ENCODE measurements around the gene CFAP69. TPM values are rescaled to one million over a fixed set of nuclear protein-coding genes. Genes with fewer than 3 reads are reported as not detected.
A peak's percentile ranks its signal among the peaks of the same experiment; 100 is the strongest.

The CFAP69 gene
- total RNA-seq, 5 donors from 2014 or later (not counting 1 experiment from before 2014, with no cell fraction given), result 0.20 to 0.64 (median 0.41) TPM; not detected in 1

DNA sequence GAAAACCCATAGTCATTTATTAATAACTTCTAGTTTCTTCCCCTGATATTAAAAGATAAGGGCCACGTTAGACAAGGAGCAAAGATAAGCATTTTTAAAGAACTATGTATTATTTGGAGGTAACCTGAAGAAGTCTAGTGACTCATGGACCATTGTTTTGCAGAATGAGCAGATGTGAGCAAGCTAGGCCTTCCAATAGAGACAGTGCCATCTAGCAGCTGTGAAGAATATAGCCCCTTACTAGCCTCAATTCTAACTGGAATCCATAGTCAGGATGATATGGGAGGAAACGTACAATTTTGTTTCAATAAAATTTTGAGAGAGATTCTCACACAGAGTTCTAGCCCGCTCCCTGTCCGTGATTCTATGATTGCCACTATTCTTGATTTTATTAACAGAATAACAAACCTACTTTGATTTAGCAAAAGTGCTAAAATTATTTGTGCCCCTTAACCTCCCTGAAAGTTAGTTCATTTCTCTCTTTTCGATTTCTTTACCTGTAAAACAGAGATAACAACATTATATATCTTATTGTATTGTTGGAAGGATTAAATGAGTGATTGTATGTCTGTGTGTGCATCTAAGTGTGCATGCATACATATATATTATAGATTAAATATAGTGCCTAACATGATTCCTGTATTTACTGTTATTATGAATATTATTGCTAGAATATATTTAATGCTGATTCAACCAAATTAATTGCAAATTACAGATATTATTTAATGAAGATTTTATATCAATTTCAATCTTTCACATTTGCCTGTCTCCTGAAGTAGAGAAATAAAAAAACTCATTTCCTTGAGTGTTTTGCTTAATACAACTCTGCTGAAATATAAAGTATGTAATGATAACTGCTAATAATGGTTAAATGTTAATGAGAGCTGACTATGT lies 53.4 kb downstream of the CFAP69 start:
- no CpG with 5 or more reads among the region's 5 CpGs for WGBS (ENCODE audit: insufficient coverage)
- Histone ChIP-seq H3K9me3 (no peaks in the 10 kb centered on the region), H3K27me3 (replicated peaks in 1 of 2; ENCODE audit: control insufficient read depth in 2 of 2, extremely low read depth in 1 of 2, insufficient read depth in 2 of 2, low read length in 1 of 2) (peaks cover 0 to 2% of the 10 kb centered on the region in 2 experiments), H3K4me3 (ENCODE audit: control insufficient read depth in 1 of 2, extremely low read depth in 1 of 2, low read length in 1 of 2) (no peak overlapping the region), H3K36me3 (ENCODE audit: control insufficient read depth in 2 of 2, extremely low read depth in 1 of 2, insufficient read depth in 1 of 2, low read length in 1 of 2) (no peaks in the 10 kb centered on the region), H3K4me1 (ENCODE audit: control insufficient read depth in 1 of 2, extremely low read depth in 1 of 2, insufficient read depth in 2 of 2, low read length in 2 of 2) (no peaks in the 10 kb centered on the region), H3K27ac (ENCODE audit: low read length) (no peak overlapping the region)
- Mint-ChIP-seq H3K4me1 (no peaks in the 10 kb centered on the region), H3K27me3 (peaks cover 0 to 3% of the 10 kb centered on the region in 2 donors), H3K9me3 (peaks cover 0 to 3% (median 3%) of the 10 kb centered on the region in 3 donors), H3K36me3 (no peaks in the 10 kb centered on the region), H3K4me3 (no peak overlapping the region), H3K27ac (no peak overlapping the region)
- ATAC-seq (replicated peaks in 1 of 4) (peak; percentile 49 to 62 (median 53)), DNase-seq (peak in 1 of 35 experiments; percentile 24)
- ChIA-PET POLR2A (no interaction called here), CTCF (interaction anchor here (1.1 to 1.4 kb wide), 2 partner anchors 13 to 51 kb away, joined by 3 to 4 read pairs; no protein-coding TSS in a partner anchor)

DNA sequence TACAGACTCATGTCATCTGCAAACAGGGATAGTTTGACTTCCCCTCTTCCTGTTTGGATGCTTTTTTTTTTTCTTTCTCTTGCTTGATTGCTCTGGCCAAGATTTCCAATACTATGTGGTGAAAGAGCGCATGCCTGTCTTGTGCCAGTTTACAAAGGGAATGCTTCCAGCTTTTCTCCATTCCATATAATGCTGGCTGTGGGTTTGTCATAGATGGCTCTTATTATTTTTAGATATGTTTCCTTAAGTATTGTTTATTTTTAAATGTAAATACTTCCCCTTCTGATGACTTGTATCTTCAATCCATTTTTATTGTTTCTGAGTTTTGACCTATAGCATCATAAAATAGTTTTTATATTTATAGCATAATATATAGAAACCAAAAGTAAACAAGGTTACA lies 58.3 kb downstream of the CFAP69 start:
- H3K4me3 ChIP-seq (ENCODE audit: control insufficient read depth in 1 of 2, extremely low read depth in 1 of 2, low read length in 1 of 2), result no peak overlapping the region
- ChIA-PET POLR2A (no interaction called here), CTCF (no interaction called here)
- WGBS (ENCODE audit: insufficient coverage), result no CpG with 5 or more reads among the region's 1 CpG
- no peaks in the 10 kb centered on the region for H3K36me3 Mint-ChIP-seq
- peaks cover 0 to 4% of the 10 kb centered on the region in 2 donors for H3K27me3 Mint-ChIP-seq
- H3K27ac ChIP-seq (ENCODE audit: low read length), result no peak overlapping the region
- H3K4me3 Mint-ChIP-seq, result no peak overlapping the region
- no peaks in the 10 kb centered on the region for H3K27me3 ChIP-seq (replicated peaks in 1 of 2; ENCODE audit: control insufficient read depth in 2 of 2, extremely low read depth in 1 of 2, insufficient read depth in 2 of 2, low read length in 1 of 2)
- no peaks in the 10 kb centered on the region for H3K9me3 Mint-ChIP-seq
- H3K4me1 ChIP-seq (ENCODE audit: control insufficient read depth in 1 of 2, extremely low read depth in 1 of 2, insufficient read depth in 2 of 2, low read length in 2 of 2), result no peaks in the 10 kb centered on the region
- DNase-seq (no peak), ATAC-seq (replicated peaks in 1 of 4) (no peak)
- H3K27ac Mint-ChIP-seq, result no peak overlapping the region
- no peaks in the 10 kb centered on the region for H3K4me1 Mint-ChIP-seq
- no peaks in the 10 kb centered on the region for H3K36me3 ChIP-seq (ENCODE audit: control insufficient read depth in 2 of 2, extremely low read depth in 1 of 2, insufficient read depth in 1 of 2, low read length in 1 of 2)
- H3K9me3 ChIP-seq, result no peaks in the 10 kb centered on the region

GRCh38 chr7:90309872-90310271 lies 64.9 kb downstream of the CFAP69 start:
- Mint-ChIP-seq H3K27ac (no peak overlapping the region), H3K4me1 (no peaks in the 10 kb centered on the region), H3K9me3 (no peaks in the 10 kb centered on the region), H3K36me3 (no peaks in the 10 kb centered on the region), H3K4me3 (no peak overlapping the region), H3K27me3 (peaks cover 5 to 16% of the 10 kb centered on the region in 2 donors)
- ChIA-PET CTCF (no interaction called here), POLR2A (no interaction called here)
- no peaks in the 10 kb centered on the region for H3K4me1 ChIP-seq (ENCODE audit: control insufficient read depth in 1 of 2, extremely low read depth in 1 of 2, insufficient read depth in 2 of 2, low read length in 2 of 2)
- H3K27ac ChIP-seq (ENCODE audit: low read length), result no peak overlapping the region
- H3K9me3 ChIP-seq, result no peaks in the 10 kb centered on the region
- DNase-seq, result no peak
- no peak overlapping the region for H3K4me3 ChIP-seq (ENCODE audit: control insufficient read depth in 1 of 2, extremely low read depth in 1 of 2, low read length in 1 of 2)
- no peak for ATAC-seq (replicated peaks in 1 of 4)
- peaks cover 0 to 3% of the 10 kb centered on the region in 2 experiments for H3K27me3 ChIP-seq (replicated peaks in 1 of 2; ENCODE audit: control insufficient read depth in 2 of 2, extremely low read depth in 1 of 2, insufficient read depth in 2 of 2, low read length in 1 of 2)
- no CpG with 5 or more reads among the region's 5 CpGs for WGBS (ENCODE audit: insufficient coverage)
- H3K36me3 ChIP-seq (ENCODE audit: control insufficient read depth in 2 of 2, extremely low read depth in 1 of 2, insufficient read depth in 1 of 2, low read length in 1 of 2), result no peaks in the 10 kb centered on the region

DNA sequence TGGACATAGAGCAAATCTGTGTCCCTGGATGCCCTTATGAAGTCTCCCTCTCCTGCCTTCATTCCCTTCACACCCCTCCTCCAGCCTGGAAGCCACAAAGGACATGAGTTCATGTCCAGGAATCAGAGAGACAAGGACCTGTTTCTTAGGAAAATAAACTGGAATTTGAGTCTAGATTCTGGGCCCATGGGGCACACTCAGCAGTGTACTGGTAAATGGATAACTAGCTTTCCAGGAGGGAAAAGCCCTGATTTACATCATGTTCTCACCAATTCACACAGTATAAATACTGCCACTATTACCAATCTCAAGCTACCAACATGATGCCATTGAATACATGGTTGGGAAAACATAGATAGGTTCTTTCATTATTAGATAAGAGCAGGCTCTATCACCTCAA lies 66.2 kb downstream of the CFAP69 start:
- Histone ChIP-seq H3K9me3 (no peaks in the 10 kb centered on the region), H3K4me3 (ENCODE audit: control insufficient read depth in 1 of 2, extremely low read depth in 1 of 2, low read length in 1 of 2) (no peak overlapping the region), H3K4me1 (ENCODE audit: control insufficient read depth in 1 of 2, extremely low read depth in 1 of 2, insufficient read depth in 2 of 2, low read length in 2 of 2) (no peaks in the 10 kb centered on the region), H3K36me3 (ENCODE audit: control insufficient read depth in 2 of 2, extremely low read depth in 1 of 2, insufficient read depth in 1 of 2, low read length in 1 of 2) (no peaks in the 10 kb centered on the region), H3K27me3 (replicated peaks in 1 of 2; ENCODE audit: control insufficient read depth in 2 of 2, extremely low read depth in 1 of 2, insufficient read depth in 2 of 2, low read length in 1 of 2) (peaks cover 0 to 3% of the 10 kb centered on the region in 2 experiments), H3K27ac (ENCODE audit: low read length) (no peak overlapping the region)
- no peaks in the 10 kb centered on the region for H3K36me3 Mint-ChIP-seq
- peaks cover 9 to 21% of the 10 kb centered on the region in 2 donors for H3K27me3 Mint-ChIP-seq
- POLR2A ChIA-PET, result no interaction called here
- H3K9me3 Mint-ChIP-seq, result no peaks in the 10 kb centered on the region
- ATAC-seq (replicated peaks in 1 of 4) (no peak), DNase-seq (no peak)
- H3K4me3 Mint-ChIP-seq, result no peak overlapping the region
- no peaks in the 10 kb centered on the region for H3K4me1 Mint-ChIP-seq
- CTCF ChIA-PET, result interaction anchor here (0.5 to 1.3 kb wide), 3 partner anchors 12 to 116 kb away, joined by 3 to 4 read pairs (median 4); no protein-coding TSS in a partner anchor
- H3K27ac Mint-ChIP-seq, result no peak overlapping the region

DNA sequence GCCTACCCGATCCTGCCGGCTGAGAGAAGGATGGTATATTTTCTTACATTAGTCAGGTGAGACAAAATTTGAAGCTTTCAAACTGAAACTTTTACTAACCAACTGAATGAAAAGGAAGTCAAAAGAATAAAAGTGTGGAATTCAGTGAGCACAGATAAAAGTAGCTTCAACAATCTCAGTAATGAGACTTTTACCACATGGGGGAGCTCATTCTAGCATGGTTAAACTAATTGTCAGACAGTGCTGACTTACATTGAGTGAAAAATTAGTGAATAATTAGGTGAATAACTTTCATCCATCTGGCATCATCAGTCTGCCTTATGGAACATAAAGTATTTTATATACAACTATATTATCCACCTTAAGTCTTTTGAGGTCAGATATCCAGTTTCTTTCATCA lies 67.8 kb downstream of the CFAP69 start:
- Mint-ChIP-seq H3K27me3 (peaks cover 21 to 24% of the 10 kb centered on the region in 2 donors), H3K4me1 (no peaks in the 10 kb centered on the region), H3K4me3 (no peak overlapping the region), H3K27ac (no peak overlapping the region), H3K9me3 (no peaks in the 10 kb centered on the region), H3K36me3 (no peaks in the 10 kb centered on the region)
- H3K4me3 ChIP-seq (ENCODE audit: control insufficient read depth in 1 of 2, extremely low read depth in 1 of 2, low read length in 1 of 2), result no peak overlapping the region
- POLR2A ChIA-PET, result no interaction called here
- H3K36me3 ChIP-seq (ENCODE audit: control insufficient read depth in 2 of 2, extremely low read depth in 1 of 2, insufficient read depth in 1 of 2, low read length in 1 of 2), result no peaks in the 10 kb centered on the region
- H3K27ac ChIP-seq (ENCODE audit: low read length), result no peak overlapping the region
- ATAC-seq (replicated peaks in 1 of 4) (no peak), DNase-seq (peak in 1 of 35 experiments; percentile 29)
- WGBS (ENCODE audit: insufficient coverage), result no CpG with 5 or more reads among the region's 2 CpGs
- H3K9me3 ChIP-seq, result no peaks in the 10 kb centered on the region
- no peaks in the 10 kb centered on the region for H3K4me1 ChIP-seq (ENCODE audit: control insufficient read depth in 1 of 2, extremely low read depth in 1 of 2, insufficient read depth in 2 of 2, low read length in 2 of 2)
- peaks cover 0 to 3% of the 10 kb centered on the region in 2 experiments for H3K27me3 ChIP-seq (replicated peaks in 1 of 2; ENCODE audit: control insufficient read depth in 2 of 2, extremely low read depth in 1 of 2, insufficient read depth in 2 of 2, low read length in 1 of 2)
- CTCF ChIA-PET, result interaction anchor here (0.8 to 2.7 kb wide), 9 partner anchors 19 to 159 kb away, joined by 3 to 22 read pairs (median 3); no protein-coding TSS in a partner anchor

GRCh38 chr7:90313907-90314306 lies 68.9 kb downstream of the CFAP69 start:
- H3K36me3 Mint-ChIP-seq, result no peaks in the 10 kb centered on the region
- H3K27ac ChIP-seq (ENCODE audit: low read length), result no peak overlapping the region
- H3K27ac Mint-ChIP-seq, result no peak overlapping the region
- CTCF ChIA-PET, result interaction anchor here (0.7 to 2.7 kb wide), 4 partner anchors 13 to 1894 kb away, joined by 3 to 22 read pairs (median 4); no protein-coding TSS in a partner anchor
- no peaks in the 10 kb centered on the region for H3K4me1 Mint-ChIP-seq
- H3K36me3 ChIP-seq (ENCODE audit: control insufficient read depth in 2 of 2, extremely low read depth in 1 of 2, insufficient read depth in 1 of 2, low read length in 1 of 2), result no peaks in the 10 kb centered on the region
- no peaks in the 10 kb centered on the region for H3K9me3 Mint-ChIP-seq
- no peak overlapping the region for H3K4me3 Mint-ChIP-seq
- H3K27me3 ChIP-seq (replicated peaks in 1 of 2; ENCODE audit: control insufficient read depth in 2 of 2, extremely low read depth in 1 of 2, insufficient read depth in 2 of 2, low read length in 1 of 2), result peaks cover 0 to 3% of the 10 kb centered on the region in 2 experiments
- H3K27me3 Mint-ChIP-seq, result peaks cover 25 to 29% of the 10 kb centered on the region in 2 donors
- 100% methylated on average over 1 of the region's 4 CpGs for WGBS (ENCODE audit: insufficient coverage)
- POLR2A ChIA-PET, result interaction anchor here in 1 of 2 donors (0.7 kb wide), 1 partner anchor 751 kb away, joined by 3 read pairs; no protein-coding TSS in a partner anchor
- DNase-seq, result no peak
- H3K9me3 ChIP-seq, result no peaks in the 10 kb centered on the region
- ATAC-seq (replicated peaks in 1 of 4), result no peak
- H3K4me3 ChIP-seq (ENCODE audit: control insufficient read depth in 1 of 2, extremely low read depth in 1 of 2, low read length in 1 of 2), result no peak overlapping the region
- H3K4me1 ChIP-seq (ENCODE audit: control insufficient read depth in 1 of 2, extremely low read depth in 1 of 2, insufficient read depth in 2 of 2, low read length in 2 of 2), result no peaks in the 10 kb centered on the region
